Testis (tissue), 3 donors: ENCODE measurements around the gene DUSP7. TPM values are rescaled to one million over a fixed set of nuclear protein-coding genes. Genes with fewer than 3 reads are reported as not detected.

ENCODE experiments used
- DNase-seq: peaks from one replicate; pipeline ENCODE4 v3.0.0-alpha.2; 2019
- H3K27ac ChIP-seq, 2 donors: fragments of 200-600 bp; sonication (generic); one replicate each; pipeline ENCODE4 v1.5.1; 2019
- H3K27me3 ChIP-seq: fragments of 200-600 bp; sonication (generic); one replicate; pipeline ENCODE4 v1.5.1; 2019
- H3K36me3 ChIP-seq: fragments of 200-600 bp; sonication (generic); one replicate; pipeline ENCODE4 v1.5.1; 2017; ENCODE audit warnings: low read depth; ENCODE audit errors: missing control alignments
- H3K4me1 ChIP-seq: fragments of 200-600 bp; sonication (generic); one replicate; pipeline ENCODE4 v1.5.1; 2019
- H3K4me3 ChIP-seq, 2 donors: fragments of 200-600 bp; sonication (generic); one replicate each; pipeline ENCODE4 v1.5.1; 2017 to 2019
- H3K9me3 ChIP-seq: fragments of 200-600 bp; sonication (generic); one replicate; pipeline ENCODE4 v1.5.1; 2017
- POLR2A ChIP-seq: fragments of 450-650 bp; IDR thresholded peaks from one replicate; pipeline ENCODE4 v1.6.1; 2017; ENCODE audit warnings: antibody characterized with exemption, mild to moderate bottlenecking, moderate library complexity
- WGBS, 2 donors: methylation state at CpG; one replicate each; pipeline ENCODE4 v1.1.5; 2018; 5-methylcytosine and 5-hydroxymethylcytosine counted together
- intact Hi-C: fragments of 100-400 bp; cut with DNase I; formaldehyde crosslinking; loops from one replicate; pipeline ENCODE4 v1.15.1; 2023; ENCODE audit warnings: low total_unique reads
- polyA plus RNA-seq: library from polyadenylated mRNA; stranded (reverse); fragments of 350-450 nt; fragmentation: Illumina TruSeq; extraction: RNeasy Lipid Tissue Mini Kit (QIAGEN cat#74804); gene quantifications from one replicate; pipeline ENCODE4 v1.2.3, GENCODE V29; 2014; ENCODE audit warnings: low read depth, low replicate concordance; ENCODE audit not compliant: insufficient read depth
- total RNA-seq, 2 donors: library from RNA; depleted of rRNA; stranded (reverse); fragments of >200 nt; gene quantifications; one replicate each; pipeline ENCODE4 v1.2.3, GENCODE V29; 2016
- TF ChIP-seq, protein P1 (sequence below), 3 experiments: fragments of 450-650 bp in 2 of 3; fragments of 200-600 bp in 1 of 3; sonication (generic) in 1 of 3; IDR thresholded peaks; one replicate each; pipeline ENCODE4 v1.5.1; 2016 to 2019; ENCODE audit warnings: antibody characterized with exemption in 3 of 3, mild to moderate bottlenecking in 2 of 3, moderate library complexity in 1 of 3

Gene DUSP7
- total and polyA plus RNA-seq, 3 donors from 2014 or later = 25.1 to 48.8 (median 40.6) TPM

DNA sequence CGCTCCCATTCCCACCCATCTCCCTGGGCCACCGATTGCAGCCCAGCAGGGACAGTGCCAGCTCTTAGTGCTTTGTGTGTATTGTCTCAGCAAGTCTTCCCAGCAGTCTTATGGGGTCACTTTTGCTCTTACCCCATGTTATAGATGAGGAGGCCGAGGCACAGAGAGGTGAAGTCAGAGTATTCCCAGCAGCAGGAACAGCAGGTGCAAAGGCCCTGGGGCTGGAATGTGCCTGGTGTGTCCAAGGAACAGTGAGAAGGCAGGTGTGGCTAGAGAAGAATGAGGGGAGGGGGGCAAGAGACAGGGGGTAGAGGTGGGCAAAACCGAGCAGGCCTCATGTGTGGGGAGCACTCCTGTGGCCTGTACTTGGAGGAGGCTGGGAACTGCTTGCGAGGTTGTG, 12.8 kb upstream of the DUSP7 start:
- H3K4me1 ChIP-seq = peaks cover 11% of the 10 kb centered on the region
- no peaks in the 10 kb centered on the region for H3K27me3 ChIP-seq
- no peak overlapping the region for H3K4me3 ChIP-seq
- no peaks in the 10 kb centered on the region for H3K9me3 ChIP-seq
- no peak for DNase-seq
- TF ChIP-seq, protein P1, sequence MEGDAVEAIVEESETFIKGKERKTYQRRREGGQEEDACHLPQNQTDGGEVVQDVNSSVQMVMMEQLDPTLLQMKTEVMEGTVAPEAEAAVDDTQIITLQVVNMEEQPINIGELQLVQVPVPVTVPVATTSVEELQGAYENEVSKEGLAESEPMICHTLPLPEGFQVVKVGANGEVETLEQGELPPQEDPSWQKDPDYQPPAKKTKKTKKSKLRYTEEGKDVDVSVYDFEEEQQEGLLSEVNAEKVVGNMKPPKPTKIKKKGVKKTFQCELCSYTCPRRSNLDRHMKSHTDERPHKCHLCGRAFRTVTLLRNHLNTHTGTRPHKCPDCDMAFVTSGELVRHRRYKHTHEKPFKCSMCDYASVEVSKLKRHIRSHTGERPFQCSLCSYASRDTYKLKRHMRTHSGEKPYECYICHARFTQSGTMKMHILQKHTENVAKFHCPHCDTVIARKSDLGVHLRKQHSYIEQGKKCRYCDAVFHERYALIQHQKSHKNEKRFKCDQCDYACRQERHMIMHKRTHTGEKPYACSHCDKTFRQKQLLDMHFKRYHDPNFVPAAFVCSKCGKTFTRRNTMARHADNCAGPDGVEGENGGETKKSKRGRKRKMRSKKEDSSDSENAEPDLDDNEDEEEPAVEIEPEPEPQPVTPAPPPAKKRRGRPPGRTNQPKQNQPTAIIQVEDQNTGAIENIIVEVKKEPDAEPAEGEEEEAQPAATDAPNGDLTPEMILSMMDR (IDR thresholded peaks at IDR 0.05) = no peak
- TF ChIP-seq POLR2A = no peak
- 94 to 100% methylated on average over 3 to 5 of the region's 5 CpGs for WGBS, 2 donors
- no peaks in the 10 kb centered on the region for H3K36me3 ChIP-seq
- intact Hi-C loops = no loop called here
- no peak overlapping the region for H3K27ac ChIP-seq

DNA sequence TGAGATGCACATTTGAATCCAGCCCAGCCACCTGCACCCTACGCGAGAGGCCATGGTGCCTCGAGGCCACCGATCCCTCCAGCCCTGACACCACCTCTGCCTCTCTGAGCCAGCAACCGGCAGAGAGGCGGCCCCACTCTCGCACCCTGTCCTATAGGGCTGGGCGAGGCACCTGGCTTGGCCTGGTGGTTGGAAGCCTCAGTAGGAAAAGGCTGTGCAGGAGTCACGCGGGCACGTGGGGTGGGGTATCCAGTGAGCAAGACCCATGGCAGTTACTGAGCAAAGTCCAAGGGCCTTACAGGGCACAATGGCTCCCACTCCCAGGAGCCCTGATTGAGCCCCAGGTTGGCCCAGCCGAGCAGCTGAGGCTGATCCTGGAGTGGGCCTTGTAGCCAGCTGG, 12.4 kb upstream of the DUSP7 start:
- DNase-seq = no peak
- no peak overlapping the region for H3K4me3 ChIP-seq
- no peaks in the 10 kb centered on the region for H3K27me3 ChIP-seq
- no peak for TF ChIP-seq POLR2A
- TF ChIP-seq, protein P1 (IDR thresholded peaks at IDR 0.05) = no peak
- 85 to 90% methylated on average over 6 to 12 of the region's 12 CpGs for WGBS, 2 donors
- no peaks in the 10 kb centered on the region for H3K36me3 ChIP-seq
- H3K9me3 ChIP-seq = no peaks in the 10 kb centered on the region
- no peak overlapping the region for H3K27ac ChIP-seq
- H3K4me1 ChIP-seq = peaks cover 11% of the 10 kb centered on the region
- intact Hi-C loops = no loop called here

DNA sequence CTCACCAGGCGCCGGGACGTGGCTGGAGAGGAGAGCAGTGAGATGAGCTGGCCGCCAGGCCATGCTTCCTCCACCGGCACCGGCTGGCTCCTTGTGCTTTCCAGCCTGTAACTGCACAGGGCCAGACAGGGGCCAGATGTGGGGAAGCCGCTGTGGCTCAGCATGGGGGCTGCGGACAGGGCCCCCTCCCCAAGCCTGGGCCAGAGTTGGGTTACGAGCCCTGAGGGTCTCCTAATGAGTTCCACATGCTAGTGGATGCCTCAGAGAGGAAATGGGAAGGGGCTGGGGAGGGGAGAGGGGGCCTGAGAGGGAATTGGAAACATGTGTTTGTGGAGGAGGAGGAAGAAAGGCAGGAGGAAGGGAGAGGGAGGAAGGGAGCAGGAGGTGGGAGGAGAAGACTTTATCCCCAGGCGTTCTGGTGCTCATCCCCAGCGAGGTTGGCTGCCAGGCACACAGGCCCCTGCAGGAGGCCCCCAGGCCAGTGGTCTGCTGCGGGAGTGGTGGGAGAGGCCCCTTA, 11.7 kb upstream of the DUSP7 start:
- intact Hi-C loops = no loop called here
- DNase-seq = no peak

DNA sequence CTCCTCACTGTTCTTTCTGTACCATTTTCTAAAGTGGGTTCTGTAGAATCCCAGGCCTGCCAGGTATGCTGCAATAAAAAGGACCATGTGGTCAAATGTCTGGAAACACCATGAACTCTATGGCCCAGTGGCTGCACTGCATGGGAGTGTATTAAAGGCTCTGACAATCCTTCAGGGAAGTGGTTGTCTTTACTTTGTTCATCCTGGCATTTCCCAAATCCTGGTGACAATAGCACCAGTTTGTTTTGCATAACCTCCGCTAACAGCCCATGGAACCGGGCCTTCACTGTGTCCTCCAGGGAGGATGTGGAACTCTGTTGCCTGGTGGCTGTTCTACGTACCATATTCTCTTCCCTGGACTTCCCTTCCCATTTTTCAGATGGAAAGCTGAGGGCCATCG, 11.2 kb upstream of the DUSP7 start:
- H3K4me3 ChIP-seq = no peak overlapping the region
- no peak for DNase-seq
- intact Hi-C loops = no loop called here
- H3K27ac ChIP-seq = no peak overlapping the region
- peaks cover 11% of the 10 kb centered on the region for H3K4me1 ChIP-seq
- no peaks in the 10 kb centered on the region for H3K9me3 ChIP-seq
- no peak for TF ChIP-seq POLR2A
- TF ChIP-seq, protein P1 (IDR thresholded peaks at IDR 0.05) = no peak
- H3K36me3 ChIP-seq = no peaks in the 10 kb centered on the region
- WGBS, 2 donors = 89 to 92% methylated on average over 4 of the region's 4 CpGs
- no peaks in the 10 kb centered on the region for H3K27me3 ChIP-seq

More for the DNA sequence above, 11.7 kb upstream of the DUSP7 start:
- H3K36me3 ChIP-seq = no peaks in the 10 kb centered on the region
- no peak for TF ChIP-seq POLR2A
- TF ChIP-seq, protein P1 (IDR thresholded peaks at IDR 0.05) = no peak
- H3K9me3 ChIP-seq = no peaks in the 10 kb centered on the region
- peaks cover 11% of the 10 kb centered on the region for H3K4me1 ChIP-seq
- no peak overlapping the region for H3K4me3 ChIP-seq
- H3K27me3 ChIP-seq = no peaks in the 10 kb centered on the region
- WGBS, 2 donors = 54 to 65% methylated on average over 12 of the region's 12 CpGs
- H3K27ac ChIP-seq = no peak overlapping the region

DNA sequence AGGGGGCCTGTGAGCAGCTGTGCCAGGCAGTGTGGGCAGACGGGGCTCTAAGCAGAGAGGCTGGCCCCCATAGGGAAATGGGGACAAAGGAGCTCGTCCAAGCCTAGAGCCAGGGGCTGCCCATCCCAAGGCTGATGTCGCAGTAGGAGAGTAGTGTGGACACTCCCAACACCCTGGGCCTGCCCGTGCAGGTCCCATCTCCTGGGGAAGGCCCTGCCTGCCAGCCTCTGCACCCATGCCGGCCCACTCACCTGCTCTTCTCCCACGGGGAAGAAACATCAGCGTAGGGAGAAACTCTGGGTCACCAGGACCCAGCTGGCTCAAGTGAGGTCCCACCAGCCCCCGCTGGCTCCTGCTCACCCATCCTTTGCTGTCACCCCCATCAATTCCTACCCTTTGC, 10.7 kb upstream of the DUSP7 start:
- Histone ChIP-seq H3K27ac (no peak overlapping the region), H3K9me3 (no peaks in the 10 kb centered on the region), H3K4me3 (no peak overlapping the region), H3K27me3 (no peaks in the 10 kb centered on the region), H3K36me3 (no peaks in the 10 kb centered on the region), H3K4me1 (peaks cover 11% of the 10 kb centered on the region)
- no peak for DNase-seq
- TF ChIP-seq, protein P1 (IDR thresholded peaks at IDR 0.05) = no peak
- no peak for TF ChIP-seq POLR2A
- WGBS, 2 donors = 92 to 98% methylated on average over 4 to 8 of the region's 8 CpGs
- intact Hi-C loops = no loop called here
